Stimulated activated naive B cell treated with anti-CD40 and anti-IgM and Interleukin-4, amounts not matched to agents 10 μg/mL and 1 μg/mL and 100 μg/mL, for 72 hours (primary cell): ENCODE data around the gene MSLN.

ENCODE experiments used
- ATAC-seq, 2 donors: fragments of 150-1000 bp; cut with Tn5 transposase; replicated peaks; 2 replicates each; pipeline ENCODE4 v1.10.0; 2021; ENCODE audit warnings: moderate library complexity in 1 of 2
- DNase-seq: peaks from one replicate; pipeline ENCODE4 v3.0.0; 2021
- H3K27ac Mint-ChIP-seq: one replicate; pipeline ENCODE4 v1.8.0; 2022; ENCODE audit warnings: mild to moderate bottlenecking, mixed read lengths
- H3K27me3 Mint-ChIP-seq, 2 donors: one replicate each; pipeline ENCODE4 v1.8.0; 2022; ENCODE audit warnings: mixed read lengths in 2 of 2
- H3K36me3 Mint-ChIP-seq, 2 donors: one replicate each; pipeline ENCODE4 v1.8.0; 2022; ENCODE audit warnings: mixed read lengths in 2 of 2, mild to moderate bottlenecking in 1 of 2
- H3K4me1 Mint-ChIP-seq, 2 donors: one replicate each; pipeline ENCODE4 v1.8.0; 2022; ENCODE audit warnings: mixed read lengths in 2 of 2, mild to moderate bottlenecking in 1 of 2
- H3K4me3 Mint-ChIP-seq, 2 donors: one replicate each; pipeline ENCODE4 v1.8.0; 2022; ENCODE audit warnings: mild to moderate bottlenecking in 2 of 2, mixed read lengths in 2 of 2, moderate library complexity in 1 of 2
- H3K9me3 Mint-ChIP-seq, 2 donors: one replicate each; pipeline ENCODE4 v1.8.0; 2022; ENCODE audit warnings: mixed read lengths in 2 of 2, mild to moderate bottlenecking in 1 of 2

MSLN gene

DNA sequence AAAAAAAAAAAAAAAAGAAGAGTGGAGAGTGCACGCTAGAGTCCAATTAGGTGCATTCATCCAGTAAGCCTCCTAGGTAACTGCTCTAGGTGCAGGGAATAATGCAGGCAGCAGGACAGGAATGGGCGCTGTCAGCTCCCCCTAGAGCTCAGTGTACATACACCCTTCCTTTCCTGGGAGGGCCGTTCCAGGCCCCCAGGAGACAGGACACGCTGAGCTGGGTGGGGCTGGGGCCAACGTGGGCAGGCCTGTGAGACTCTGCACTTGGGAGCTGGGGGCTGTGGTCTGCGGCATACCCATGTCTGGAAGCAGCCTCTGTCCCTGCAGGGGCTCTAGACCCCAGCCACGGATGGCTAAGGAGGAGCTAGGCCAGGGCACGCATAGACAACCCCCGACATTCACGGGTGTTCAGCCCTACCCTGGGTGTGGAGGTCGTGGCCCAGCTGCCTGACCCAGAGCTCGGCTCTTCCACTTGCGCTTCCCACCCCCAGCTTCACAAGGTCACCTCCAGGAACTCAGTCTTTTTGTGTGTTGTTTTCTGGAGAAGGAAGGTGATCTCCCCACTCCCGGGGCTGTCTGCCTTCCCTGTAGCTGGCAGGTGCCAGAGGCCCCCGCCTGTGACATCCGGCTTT is 40.6 kb upstream of the MSLN start:
- no peak for DNase-seq

DNA sequence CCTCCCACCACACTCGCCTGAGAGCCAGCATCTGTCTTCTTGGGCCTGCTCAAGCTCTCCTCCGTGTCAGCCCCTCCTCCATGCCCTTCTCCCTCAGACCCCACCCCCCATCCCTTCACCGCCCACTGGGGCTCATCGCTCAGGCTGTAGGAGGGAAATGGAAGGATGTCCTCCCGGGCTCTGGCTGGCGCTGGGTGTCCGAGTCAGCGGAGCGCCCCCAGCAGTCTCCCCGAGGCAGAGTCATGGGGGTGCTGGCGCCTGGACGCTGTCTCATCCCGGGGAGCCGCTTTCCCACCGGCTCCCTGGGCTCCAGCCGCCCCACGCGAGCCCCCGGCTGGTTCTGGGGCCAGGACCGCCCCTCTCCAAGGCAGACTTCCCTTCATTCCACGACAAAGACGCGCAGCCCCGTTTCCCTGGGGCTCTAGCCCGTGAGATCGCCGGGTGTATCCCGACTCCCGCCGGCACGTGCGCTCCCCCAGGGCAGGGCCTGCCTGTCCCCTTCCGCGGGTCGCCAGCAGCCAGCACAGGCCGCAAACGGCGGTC is 40.0 kb upstream of the MSLN start:
- H3K27me3 Mint-ChIP-seq: peaks cover 5 to 9% of the 10 kb centered on the region in 2 donors
- peaks cover 0 to 6% of the 10 kb centered on the region in 2 donors for H3K36me3 Mint-ChIP-seq
- peak; percentile 50 for DNase-seq
- H3K4me1 Mint-ChIP-seq: peaks cover 23 to 52% of the 10 kb centered on the region in 2 donors
- H3K4me3 Mint-ChIP-seq: peak overlapping the region; percentile 87 to 94
- ATAC-seq: peak; percentile 50 to 55
- H3K27ac Mint-ChIP-seq: peak overlapping the region; percentile 92
- no peaks in the 10 kb centered on the region for H3K9me3 Mint-ChIP-seq

More for the DNA sequence above, 40.6 kb upstream of the MSLN start:
- Mint-ChIP-seq H3K9me3 (no peaks in the 10 kb centered on the region), H3K27ac (peak overlapping the region; percentile 92), H3K4me1 (peaks cover 23 to 50% of the 10 kb centered on the region in 2 donors), H3K27me3 (peaks cover 5 to 9% of the 10 kb centered on the region in 2 donors), H3K36me3 (peaks cover 0 to 6% of the 10 kb centered on the region in 2 donors), H3K4me3 (peak overlapping the region; percentile 87 to 94)
- ATAC-seq: peak in 1 of 2 donors; percentile 0

DNA sequence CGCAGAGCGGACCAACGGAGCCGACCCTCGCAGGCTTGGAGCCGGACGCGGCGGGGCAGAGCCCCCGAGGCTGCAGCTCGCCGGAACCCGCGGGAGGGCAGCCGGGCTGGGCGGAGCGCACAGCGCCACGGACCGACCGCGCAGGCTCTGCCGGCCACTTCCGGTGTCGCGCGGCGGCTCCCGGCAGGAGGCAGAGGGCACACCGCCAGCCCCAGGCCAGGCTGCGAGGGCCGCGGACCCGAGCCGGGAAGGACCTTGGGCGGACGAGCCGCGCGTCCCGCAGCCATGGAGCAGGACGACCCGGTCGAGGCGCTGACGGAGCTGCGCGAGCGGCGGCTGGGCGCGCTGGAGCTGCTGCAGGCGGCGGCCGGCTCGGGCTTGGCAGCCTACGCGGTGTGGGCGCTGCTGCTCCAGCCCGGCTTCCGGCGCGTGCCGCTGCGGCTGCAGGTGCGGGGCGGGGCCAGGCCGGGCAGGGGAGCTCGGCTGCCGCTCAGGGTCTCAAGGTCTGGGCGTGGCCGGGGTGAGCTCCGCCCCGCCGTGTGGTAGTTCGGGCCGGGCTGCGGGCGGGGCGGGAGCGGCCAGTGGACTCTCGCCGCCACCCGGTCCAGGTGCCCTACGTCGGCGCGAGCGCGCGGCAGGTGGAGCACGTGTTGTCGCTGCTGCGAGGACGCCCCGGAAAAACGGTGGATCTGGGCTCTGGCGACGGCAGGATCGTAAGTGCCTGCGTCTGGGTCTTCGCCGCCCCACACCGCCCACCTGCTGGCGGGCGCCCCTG is 39.4 kb upstream of the MSLN start, which contains the start of gene ANTKMT:
ANTKMT (plus strand) TSS at position 157 of the 775 bp plus-strand sequence; CDS start at position 286, 129 bp downstream.
- Mint-ChIP-seq H3K36me3 (peaks cover 0 to 6% of the 10 kb centered on the region in 2 donors), H3K9me3 (no peaks in the 10 kb centered on the region), H3K27me3 (peaks cover 4 to 6% of the 10 kb centered on the region in 2 donors), H3K4me1 (peaks cover 23 to 56% of the 10 kb centered on the region in 2 donors), H3K27ac (peak within 1 kb of the TSS; percentile 92), H3K4me3 (peak within 1 kb of the TSS; percentile 87 to 94)
- ATAC-seq: peak; percentile 82 to 86
- DNase-seq: peak; percentile 86

DNA sequence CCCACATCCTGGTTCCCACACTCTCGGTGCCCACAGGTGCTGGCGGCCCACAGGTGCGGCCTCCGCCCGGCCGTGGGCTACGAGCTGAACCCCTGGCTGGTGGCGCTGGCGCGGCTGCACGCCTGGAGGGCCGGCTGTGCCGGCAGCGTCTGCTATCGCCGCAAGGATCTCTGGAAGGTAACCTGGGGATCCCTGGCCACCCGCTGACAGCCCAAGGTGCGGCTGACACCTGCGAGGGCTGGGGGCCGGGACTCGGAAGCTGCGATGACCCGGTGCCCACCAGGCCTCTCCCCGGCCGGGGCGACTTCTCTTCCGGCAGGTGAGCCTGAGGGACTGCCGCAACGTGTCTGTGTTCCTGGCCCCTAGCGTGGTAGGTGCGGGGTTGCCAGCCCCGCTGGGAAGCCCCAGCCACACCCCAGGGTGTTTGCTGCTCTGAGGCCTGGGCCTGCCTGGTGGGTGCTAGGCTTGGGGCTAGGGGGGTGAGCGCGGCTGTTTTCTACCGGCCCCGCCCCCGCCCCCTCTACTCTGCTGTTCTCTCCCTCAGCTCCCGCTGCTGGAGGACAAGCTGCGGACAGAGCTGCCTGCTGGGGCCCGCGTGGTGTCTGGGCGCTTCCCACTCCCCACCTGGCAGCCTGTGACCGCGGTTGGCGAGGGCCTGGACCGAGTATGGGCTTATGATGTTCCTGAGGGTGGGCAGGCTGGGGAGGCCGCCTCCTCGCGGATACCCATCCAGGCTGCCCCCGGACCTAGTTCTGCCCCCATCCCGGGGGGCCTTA is 38.6 kb upstream of the MSLN start:
- H3K4me3 Mint-ChIP-seq: peak overlapping the region; percentile 50 to 94
- DNase-seq: no peak
- ATAC-seq: no peak
- peak overlapping the region; percentile 47 for H3K27ac Mint-ChIP-seq
- peaks cover 20 to 56% of the 10 kb centered on the region in 2 donors for H3K4me1 Mint-ChIP-seq
- H3K36me3 Mint-ChIP-seq: peaks cover 0 to 6% of the 10 kb centered on the region in 2 donors
- no peaks in the 10 kb centered on the region for H3K27me3 Mint-ChIP-seq
- no peaks in the 10 kb centered on the region for H3K9me3 Mint-ChIP-seq

DNA sequence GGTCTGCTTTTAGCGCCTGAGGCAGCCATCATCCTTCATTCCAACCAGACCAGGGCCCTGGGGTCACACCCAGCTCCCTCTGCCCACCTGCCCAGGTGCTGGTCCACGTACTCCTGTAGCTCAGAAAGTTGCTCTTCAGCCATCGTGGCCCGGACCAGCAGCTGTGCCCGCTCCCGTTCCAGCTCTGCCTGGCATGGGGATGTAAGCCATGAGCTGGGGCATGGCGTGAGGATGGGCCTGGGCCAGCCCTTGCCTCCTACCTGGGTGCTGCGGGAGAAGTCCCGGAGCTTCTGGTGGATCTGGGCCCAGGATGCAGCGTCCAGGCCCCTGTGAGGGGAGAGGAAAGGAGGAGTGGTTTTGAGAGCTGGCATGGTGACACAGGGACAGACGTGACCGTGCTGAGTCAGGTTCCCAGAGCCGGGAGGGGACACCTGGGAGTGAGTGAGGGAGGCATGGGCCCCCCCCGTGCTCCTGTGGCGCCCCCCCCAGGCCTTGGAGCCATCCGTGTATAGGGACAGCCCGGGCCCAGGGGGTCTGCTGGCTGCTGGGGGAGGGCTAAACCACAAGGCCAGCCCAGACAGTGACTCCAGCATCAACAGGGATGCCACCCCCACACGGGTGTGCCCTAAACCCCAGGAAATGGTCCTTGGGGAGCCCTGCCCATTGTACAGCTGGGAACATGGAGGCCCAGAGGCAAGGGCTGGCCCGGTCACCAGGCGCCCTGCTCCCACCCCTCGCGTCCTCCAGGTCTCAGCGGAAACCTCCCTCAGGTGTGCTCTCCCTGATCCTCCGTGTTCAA is 37.5 kb upstream of the MSLN start:
- Mint-ChIP-seq H3K27me3 (no peaks in the 10 kb centered on the region), H3K4me3 (peak overlapping the region in 1 of 2 donors; percentile 56), H3K27ac (peak overlapping the region; percentile 7), H3K4me1 (peaks cover 20 to 56% of the 10 kb centered on the region in 2 donors), H3K9me3 (no peaks in the 10 kb centered on the region), H3K36me3 (peaks cover 0 to 6% of the 10 kb centered on the region in 2 donors)
- ATAC-seq (no peak), DNase-seq (no peak)

DNA sequence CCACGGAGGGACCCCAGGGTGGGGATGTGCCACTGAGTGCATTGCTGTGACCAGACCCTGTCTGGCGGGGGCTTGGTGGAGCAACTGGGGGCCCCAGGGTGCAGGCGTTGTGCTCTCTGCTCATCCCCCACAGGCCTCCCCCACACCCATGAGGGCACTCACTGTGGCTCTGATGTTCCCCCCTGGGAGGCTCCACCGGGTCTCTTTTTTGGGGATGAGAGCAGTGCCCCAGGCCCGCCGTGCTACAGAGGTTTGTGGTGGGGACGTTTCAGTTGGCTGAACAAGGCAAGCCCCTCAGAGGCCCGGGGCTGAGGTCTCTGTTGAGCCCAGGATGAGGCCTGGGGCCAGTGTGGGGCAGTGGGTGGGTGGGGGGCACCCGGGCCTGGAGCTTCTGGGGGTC is 36.8 kb upstream of the MSLN start:
- Mint-ChIP-seq H3K27ac (peak overlapping the region; percentile 62), H3K27me3 (no peaks in the 10 kb centered on the region), H3K4me1 (peaks cover 20 to 55% of the 10 kb centered on the region in 2 donors), H3K4me3 (no peak overlapping the region), H3K36me3 (peaks cover 0 to 6% of the 10 kb centered on the region in 2 donors), H3K9me3 (no peaks in the 10 kb centered on the region)
- DNase-seq (no peak), ATAC-seq (no peak)

DNA sequence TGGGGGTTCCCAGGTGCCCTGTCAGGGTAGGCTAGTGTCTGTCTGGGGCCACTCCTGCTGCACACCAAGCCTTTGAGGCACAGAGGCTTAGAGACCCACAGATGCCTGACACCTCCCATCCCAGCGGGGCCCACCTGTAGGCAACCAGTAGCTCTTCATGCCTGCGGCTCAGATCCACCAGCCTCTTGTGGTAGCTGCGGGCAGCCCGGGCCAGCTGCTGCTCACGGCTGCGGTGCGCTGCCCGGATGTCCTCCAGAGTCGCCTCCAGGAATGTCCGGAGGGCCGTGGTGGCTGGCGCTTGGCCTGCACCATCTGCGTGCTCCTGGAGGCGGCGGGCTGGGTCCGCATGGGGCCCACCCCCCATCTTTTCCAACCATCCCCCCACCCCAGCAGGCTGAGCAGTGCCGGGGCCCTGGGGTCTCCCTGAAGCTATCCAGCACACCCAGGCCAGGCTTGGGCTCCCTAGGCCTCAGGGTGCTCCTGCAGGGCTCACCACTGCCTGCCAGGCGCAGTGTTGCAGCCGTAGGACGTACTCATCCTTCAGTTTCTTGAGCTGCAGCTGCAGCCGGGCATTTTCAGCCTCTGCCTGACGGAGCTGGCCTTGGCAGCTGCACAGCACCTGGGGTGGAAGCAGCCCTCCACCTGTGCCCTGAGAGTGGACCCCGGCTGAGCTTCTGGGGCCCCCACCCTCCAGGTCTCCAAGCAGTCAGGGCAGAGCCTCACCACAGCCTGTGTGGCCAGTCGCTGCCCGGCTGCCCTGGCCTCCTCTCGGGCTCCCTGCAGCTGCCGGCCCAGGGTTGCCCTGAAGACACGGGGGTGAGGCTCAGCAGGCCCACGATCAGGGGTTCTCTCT is 36.1 kb upstream of the MSLN start:
- DNase-seq: no peak
- Mint-ChIP-seq H3K36me3 (peaks cover 0 to 6% of the 10 kb centered on the region in 2 donors), H3K4me3 (no peak overlapping the region), H3K4me1 (peaks cover 16 to 48% of the 10 kb centered on the region in 2 donors), H3K27me3 (no peaks in the 10 kb centered on the region), H3K27ac (no peak overlapping the region), H3K9me3 (no peaks in the 10 kb centered on the region)
- ATAC-seq: no peak

DNA sequence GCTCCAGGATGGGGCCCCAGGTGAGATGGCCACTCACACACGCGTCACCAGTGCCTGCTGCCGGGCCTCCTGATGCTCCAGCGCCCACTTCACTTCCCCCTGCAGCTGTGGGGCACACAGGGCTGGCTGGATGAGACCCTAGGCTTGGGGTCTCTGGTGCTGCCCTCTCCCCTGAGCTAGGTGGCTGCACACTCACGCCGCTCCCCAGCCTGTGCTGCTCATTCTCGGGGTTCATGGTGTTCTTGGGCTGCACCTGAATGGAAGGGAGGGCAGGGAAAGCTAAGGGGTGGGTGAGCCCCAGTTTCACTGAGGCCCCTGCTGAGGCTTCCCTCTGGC is 35.5 kb upstream of the MSLN start:
- peaks cover 0 to 6% of the 10 kb centered on the region in 2 donors for H3K36me3 Mint-ChIP-seq
- H3K4me3 Mint-ChIP-seq: no peak overlapping the region
- H3K27ac Mint-ChIP-seq: peak overlapping the region; percentile 80
- peaks cover 16 to 42% of the 10 kb centered on the region in 2 donors for H3K4me1 Mint-ChIP-seq
- H3K9me3 Mint-ChIP-seq: no peaks in the 10 kb centered on the region
- ATAC-seq (no peak), DNase-seq (no peak)
- no peaks in the 10 kb centered on the region for H3K27me3 Mint-ChIP-seq

DNA sequence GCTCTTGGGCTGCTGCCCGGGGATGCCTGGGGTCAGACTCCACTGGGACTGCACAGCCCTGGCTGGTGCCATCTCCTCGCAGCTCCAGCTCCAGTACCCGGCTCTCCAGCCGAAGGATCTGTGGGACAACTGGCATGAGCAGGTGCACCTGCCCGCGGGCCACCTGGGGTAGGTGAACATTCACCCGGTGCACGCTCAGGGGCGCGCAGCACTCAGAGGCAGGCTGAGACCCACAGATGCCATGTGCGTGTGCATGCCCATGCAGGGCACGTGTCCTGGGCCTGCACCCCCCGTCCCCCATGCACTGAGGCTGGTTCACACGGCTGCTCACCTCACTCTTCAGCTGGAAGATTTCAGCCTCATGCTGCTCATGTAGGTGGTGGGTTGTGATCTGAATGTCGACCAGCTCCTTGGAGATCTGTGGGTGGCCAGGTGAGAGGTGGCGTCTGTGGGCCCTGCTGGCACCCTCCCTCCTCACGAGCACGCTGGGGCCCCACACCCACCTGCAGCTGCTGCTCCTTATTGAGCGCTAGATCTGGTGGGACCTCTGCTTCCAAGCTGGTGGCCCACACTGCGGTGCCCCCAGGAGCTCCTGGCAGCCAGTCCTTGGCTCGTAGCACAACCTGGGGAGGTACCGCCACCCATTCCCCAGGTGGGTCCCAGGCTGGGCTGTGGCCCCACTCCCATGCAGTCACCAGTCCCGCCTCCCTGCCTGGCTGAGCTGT is 34.9 kb upstream of the MSLN start:
- Mint-ChIP-seq H3K4me1 (peaks cover 10 to 36% of the 10 kb centered on the region in 2 donors), H3K9me3 (no peaks in the 10 kb centered on the region), H3K4me3 (peak overlapping the region; percentile 32), H3K27me3 (no peaks in the 10 kb centered on the region), H3K27ac (peak overlapping the region; percentile 80), H3K36me3 (peaks cover 0 to 6% of the 10 kb centered on the region in 2 donors)
- ATAC-seq (no peak), DNase-seq (no peak)

DNA sequence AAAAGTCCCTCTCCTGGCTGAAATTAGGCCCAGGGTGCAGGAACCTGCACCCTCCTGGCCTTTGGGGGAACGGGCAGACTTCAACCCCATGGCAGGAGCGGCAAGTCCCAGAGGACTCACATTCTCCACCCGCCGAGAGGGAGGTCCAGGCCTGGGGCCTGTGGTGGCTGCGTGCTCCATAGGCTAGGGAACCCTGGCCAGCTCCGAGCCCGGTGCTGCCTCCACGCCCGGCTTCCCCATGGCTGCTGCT is 34.4 kb upstream of the MSLN start:
- peaks cover 10 to 36% of the 10 kb centered on the region in 2 donors for H3K4me1 Mint-ChIP-seq
- peak overlapping the region; percentile 32 for H3K4me3 Mint-ChIP-seq
- no peak for ATAC-seq
- H3K9me3 Mint-ChIP-seq: no peaks in the 10 kb centered on the region
- no peak for DNase-seq
- H3K27me3 Mint-ChIP-seq: no peaks in the 10 kb centered on the region
- H3K36me3 Mint-ChIP-seq: peaks cover 0 to 6% of the 10 kb centered on the region in 2 donors
- H3K27ac Mint-ChIP-seq: no peak overlapping the region

DNA sequence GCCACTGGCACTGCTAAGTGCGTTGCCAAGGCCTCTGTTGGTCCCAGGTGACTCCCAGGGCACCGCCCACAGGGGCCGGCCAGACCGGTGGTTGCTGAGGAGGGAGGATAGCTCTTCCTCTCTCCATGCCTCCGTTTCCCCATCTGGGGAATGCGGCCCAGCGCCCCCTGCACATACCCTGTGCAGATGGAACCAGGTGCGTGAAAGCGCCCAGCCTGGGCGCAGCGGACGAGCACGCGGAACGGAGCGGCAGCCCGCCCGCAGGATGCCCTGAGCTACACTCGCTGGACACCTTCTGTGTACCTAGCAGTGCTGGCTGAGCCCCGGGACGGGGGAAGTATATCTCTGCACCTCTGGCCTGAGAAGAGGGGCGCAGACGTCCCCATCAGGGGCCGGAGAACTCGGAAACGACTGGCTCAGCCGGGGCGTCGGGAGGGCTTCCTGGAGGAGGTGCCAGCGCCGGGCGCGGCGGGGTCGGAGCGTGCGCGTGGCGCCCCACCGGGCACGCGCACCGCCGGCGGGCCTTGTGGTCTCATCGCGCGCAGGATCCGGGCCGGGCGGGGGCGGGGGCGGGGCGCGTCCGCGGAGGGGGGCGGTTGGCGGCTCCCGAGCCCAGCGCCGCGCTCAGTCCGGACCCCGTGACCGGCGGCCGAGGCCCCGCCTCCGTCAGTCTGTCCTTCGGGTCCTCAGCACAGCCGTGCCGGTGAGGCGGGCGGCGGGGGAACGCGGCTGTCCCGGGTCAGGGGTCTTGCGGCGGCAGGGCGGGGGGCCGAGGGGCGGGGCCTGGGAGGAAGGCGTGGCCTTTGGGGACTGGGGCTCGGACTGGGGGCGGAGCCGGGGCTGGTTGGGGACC is 33.9 kb upstream of the MSLN start, which contains the start of the genes CCDC78 and HAGHL:
CCDC78 (minus strand) TSS at position 6 of the 853 bp plus-strand sequence. CDS start 76 bp downstream, outside the sequence.
HAGHL (plus strand) TSS at position 669 of the 853 bp plus-strand sequence. CDS start 404 bp downstream, outside the sequence.
- ATAC-seq: peak; percentile 35 to 50
- Mint-ChIP-seq H3K9me3 (no peaks in the 10 kb centered on the region), H3K27me3 (no peaks in the 10 kb centered on the region), H3K36me3 (peaks cover 0 to 6% of the 10 kb centered on the region in 2 donors), H3K4me1 (peaks cover 10 to 36% of the 10 kb centered on the region in 2 donors), H3K27ac (peak within 1 kb of the TSS; percentile 84), H3K4me3 (peak within 1 kb of the TSS; percentile 77 to 86)
- peak; percentile 48 for DNase-seq
